AG09319 (cell line): ENCODE measurements around the gene SLC22A31.

Experiments
- DNase-seq: peaks from one replicate; pipeline ENCODE4 v3.0.0-alpha.2; 2010; ENCODE audit warnings: low read depth; ENCODE audit errors: extremely low read depth
- CTCF ChIP-seq: IDR thresholded peaks from 2 replicates; pipeline ENCODE4 v1.5.1; 2011; ENCODE audit warnings: low read depth, mild to moderate bottlenecking, inconsistent platforms, low read length, moderate library complexity

Gene SLC22A31

GRCh38 chr16:89193576-89194293 is 6.6 kb downstream of the SLC22A31 start:
- no peak for DNase-seq
- no peak for TF ChIP-seq CTCF

GRCh38 chr16:89192956-89193575 is 7.3 kb downstream of the SLC22A31 start:
- no peak for TF ChIP-seq CTCF
- DNase-seq: peak; percentile 69

- DNase-seq: peak; percentile 94
These were observed 8.0 kb downstream of the SLC22A31 start for GRCh38 chr16:89192186-89192955.

- no peak for TF ChIP-seq CTCF
- no peak for DNase-seq
These were observed 8.5 kb downstream of the SLC22A31 start for GRCh38 chr16:89191901-89192185.

GRCh38 chr16:89191033-89191900 is 9.1 kb downstream of the SLC22A31 start:
- DNase-seq: no peak
- TF ChIP-seq CTCF: no peak

- no peak for DNase-seq
- TF ChIP-seq CTCF: no peak
These were observed 10.0 kb downstream of the SLC22A31 start for GRCh38 chr16:89190150-89190958.
